ENCODE results near the gene ZEB2. TPM values are rescaled to one million over a fixed set of nuclear protein-coding genes. Genes with fewer than 3 reads are reported as not detected.

Gene ZEB2
- total and polyA plus RNA-seq, 2 of the 8 experiments (the other 6 are each of a cell fraction or from before 2014, with no cell fraction given) = 0.38 TPM; not detected in 1

- TF ChIP-seq MAX (IDR thresholded peaks at IDR 0.05) (no peak), SUZ12 (IDR thresholded peaks at IDR 0.05; ENCODE audit: low read length) (no peak), ZNF274 (IDR thresholded peaks at IDR 0.05; ENCODE audit: borderline replicate concordance, extremely low read depth, low read length) (no peak), CTBP2 (IDR thresholded peaks at IDR 0.05; ENCODE audit: borderline replicate concordance, insufficient read depth, insufficient read length, low read length) (no peak), KDM1A (IDR thresholded peaks at IDR 0.05; ENCODE audit: borderline replicate concordance, low read length) (no peak), TBP (IDR thresholded peaks at IDR 0.05; ENCODE audit: low read depth, low read length) (no peak), RXRA (IDR thresholded peaks at IDR 0.05; ENCODE audit: insufficient read depth, low read depth, low read length) (no peak), TAF1 (IDR thresholded peaks at IDR 0.05; ENCODE audit: low read depth, low read length) (no peak)
Observed at GRCh38 chr2:144484201-144484948, 35.5 kb downstream of the ZEB2 start (continued).
